ENCODE results near the gene ZNFX1.
A peak's percentile ranks its signal among the peaks of the same experiment; 100 is the strongest.

- TF ChIP-seq POLR2AphosphoS5 (IDR thresholded peaks at IDR 0.05; ENCODE audit: low read depth, low read length) = 0 out of 2 replicates have a peak, but pooled peaks have one; percentile 67
- no peak for TF ChIP-seq REST (IDR thresholded peaks at IDR 0.05; ENCODE audit: insufficient read depth in 1 of 2, low read depth in 2 of 2, low read length in 2 of 2)
- TF ChIP-seq SIN3A (IDR thresholded peaks at IDR 0.05; ENCODE audit: borderline replicate concordance, insufficient read depth, low read length) = no peak
- TF ChIP-seq FOXP2 (optimal IDR thresholded peaks at IDR 0.05; ENCODE audit: borderline replicate concordance, extremely low read depth, extremely low read length, insufficient read depth) = no peak
Observed at GRCh38 chr20:49286689-49287551, 9.1 kb upstream of the ZNFX1 start.

Measured in PFSK-1 (cell line).